AML-193 (cell line): Measurements from ENCODE around the gene MAFB.

Experiments used
- DNase-seq, 2 experiments: peaks; one replicate each; lab custom pipeline; 2025; lab: John Stamatoyannopoulos, UW

The MAFB gene

DNA sequence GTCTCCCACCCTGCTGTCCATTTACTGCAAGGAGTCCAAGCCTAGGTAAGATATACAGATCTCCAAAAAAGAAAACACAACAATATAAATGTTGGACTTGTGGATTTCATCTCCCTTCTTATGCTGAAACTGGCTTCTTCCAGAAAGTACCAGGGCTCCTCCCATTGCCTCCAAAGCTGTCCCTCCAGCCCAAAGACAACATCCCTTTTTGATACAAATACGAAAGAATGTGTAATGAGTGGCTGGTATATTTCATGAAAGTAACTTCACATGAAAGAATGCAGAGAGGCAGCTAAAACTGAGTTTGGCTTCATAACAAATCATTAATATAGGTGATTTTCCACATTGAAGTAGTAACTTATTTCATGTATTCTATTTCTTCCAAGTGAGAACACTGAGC is 7.9 kb downstream of the MAFB start:
- no peak for DNase-seq

DNA sequence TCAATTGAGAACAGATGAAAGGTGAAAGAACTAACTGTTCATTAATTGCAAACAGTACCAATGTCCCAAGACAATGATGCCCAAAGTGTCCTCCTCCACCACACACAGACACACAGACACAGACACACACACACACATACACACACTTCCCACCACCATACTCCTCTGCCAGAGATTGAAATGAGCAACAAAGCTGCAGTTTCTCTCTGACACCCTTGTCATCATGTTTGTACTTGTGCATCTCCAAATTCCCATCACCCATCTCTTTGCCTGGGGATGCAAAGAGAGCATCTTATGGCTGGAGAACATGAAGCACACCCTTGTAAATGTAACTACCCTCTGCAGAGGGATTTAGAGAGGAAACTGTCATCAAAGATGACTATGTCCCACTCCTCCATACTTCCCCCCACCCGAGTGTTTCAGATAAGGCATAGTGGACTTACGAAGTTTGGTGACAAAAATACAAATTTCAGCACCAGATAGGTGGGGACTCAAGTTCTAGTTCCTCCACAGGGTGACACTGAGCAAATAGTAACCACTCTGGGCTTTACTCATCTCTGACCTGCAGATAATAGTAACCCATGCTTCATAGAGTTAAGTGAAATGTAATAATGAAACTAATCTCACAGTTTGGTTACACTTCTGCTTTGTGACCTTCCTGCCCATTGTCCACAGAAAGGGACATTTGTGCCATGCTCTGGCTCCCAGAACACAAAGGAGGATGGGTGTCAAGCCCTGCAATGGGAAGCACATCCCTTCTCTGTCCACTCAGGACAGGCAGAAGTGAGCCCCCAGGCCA is 8.7 kb downstream of the MAFB start:
- DNase-seq, result no peak

DNA sequence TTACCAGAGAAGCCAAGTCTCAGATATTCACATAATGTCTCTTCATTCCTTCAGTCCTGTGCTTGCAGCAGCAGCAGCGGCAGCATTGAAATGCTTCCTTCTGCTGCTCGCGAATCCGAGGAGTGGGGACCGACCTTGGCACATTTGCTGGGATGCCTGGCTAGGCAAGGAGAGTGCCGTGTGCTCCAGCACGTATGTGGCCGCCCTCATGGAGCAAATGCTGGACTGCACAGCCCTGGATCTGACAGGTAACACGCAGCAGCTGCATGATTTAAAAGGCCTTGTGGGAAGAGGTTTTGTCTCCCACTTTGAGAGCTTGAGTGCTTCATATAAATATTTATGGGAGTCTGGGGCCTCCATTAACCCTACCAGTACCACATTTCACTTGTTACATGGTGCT is 9.9 kb downstream of the MAFB start:
- DNase-seq, result no peak

DNA sequence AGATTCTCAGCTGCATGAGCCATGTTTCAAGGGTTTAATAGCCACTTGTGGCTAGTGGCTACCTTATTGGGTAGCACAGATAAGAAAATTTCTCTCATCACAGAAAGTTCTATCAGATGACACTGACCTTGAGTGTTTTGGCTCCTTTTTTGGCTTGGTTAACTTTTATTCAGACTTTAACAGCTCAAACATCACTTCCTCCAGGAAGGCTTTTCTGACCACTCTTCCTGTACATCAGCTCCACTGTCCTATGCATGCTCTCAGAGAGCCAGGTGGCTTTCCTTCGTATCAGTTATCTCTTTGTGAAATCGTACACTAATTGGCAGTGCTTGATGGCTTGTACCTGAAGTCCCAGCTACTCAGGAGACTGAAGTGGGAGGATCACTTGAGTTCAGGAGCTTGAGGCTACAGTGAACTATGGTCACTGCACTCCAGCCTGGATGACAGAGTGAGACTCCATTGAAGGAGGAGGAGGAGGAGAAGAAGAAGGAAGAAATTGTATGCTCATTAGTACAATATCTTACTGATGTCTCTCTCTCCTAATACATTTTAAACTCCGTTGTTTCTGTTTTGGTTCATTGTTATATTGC is 10.7 kb downstream of the MAFB start:
- DNase-seq, result no peak

DNA sequence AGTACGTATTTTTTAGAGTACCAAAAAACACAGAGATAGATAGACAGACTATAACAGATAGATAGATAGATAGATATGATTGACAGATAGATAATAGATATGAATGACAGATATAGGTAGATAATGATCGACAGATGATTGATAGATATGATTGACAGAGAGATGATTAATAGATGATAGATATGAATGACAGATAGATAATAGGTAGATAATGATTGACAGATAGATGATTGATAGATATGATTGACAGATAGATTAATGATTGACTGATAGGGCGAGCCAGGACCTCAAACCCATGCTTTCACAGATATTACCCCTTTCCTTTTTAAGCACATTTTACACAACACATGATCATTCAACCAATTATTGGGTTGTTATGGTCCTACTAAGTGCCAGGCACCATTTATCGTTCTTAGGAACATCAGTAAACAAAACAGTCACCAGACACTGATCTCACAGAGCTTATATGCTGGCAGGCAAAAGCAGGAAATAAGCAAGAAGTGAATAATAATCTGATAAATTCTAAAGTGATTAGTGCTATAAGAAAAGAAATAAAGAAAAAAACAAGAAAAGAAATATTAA is 11.6 kb downstream of the MAFB start:
- no peak for DNase-seq

DNA sequence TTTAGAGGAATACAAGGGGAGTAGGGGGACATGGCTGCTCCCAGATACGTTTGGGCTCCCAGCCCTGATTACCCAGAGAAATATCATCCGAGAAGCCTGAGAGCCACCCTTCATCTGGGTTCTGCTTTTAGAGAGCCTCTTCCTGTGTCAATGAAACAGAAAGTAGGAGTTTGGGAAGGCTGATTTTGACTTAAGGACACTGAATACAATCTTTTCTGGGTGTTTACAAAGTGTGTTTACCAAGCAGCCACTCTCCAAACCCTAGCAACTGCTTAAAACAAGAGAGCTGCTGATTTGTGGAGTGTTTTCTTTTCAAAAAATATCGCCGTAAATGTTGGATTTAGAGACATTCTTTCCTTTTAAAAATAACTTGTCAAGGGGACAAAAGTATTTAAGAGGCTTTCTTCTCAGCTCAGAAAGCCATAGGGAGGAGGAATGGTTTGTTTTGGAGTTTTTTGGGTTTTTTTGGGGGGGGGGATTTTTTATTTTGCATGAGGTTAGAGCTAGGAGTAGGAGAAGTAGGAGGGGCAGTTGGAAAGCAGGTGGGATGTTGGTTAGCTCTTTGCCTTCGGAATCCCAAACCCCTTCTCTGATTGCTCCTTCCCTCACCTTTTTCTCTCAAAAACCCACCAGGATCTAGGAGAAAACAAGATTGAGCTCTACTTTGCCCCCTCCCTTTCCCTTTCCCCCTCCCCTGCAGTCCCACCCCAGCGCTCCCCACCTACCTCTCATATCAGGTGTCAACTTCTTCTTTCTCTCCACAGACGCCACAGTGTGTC is 12.4 kb downstream of the MAFB start:
- no peak for DNase-seq

DNA sequence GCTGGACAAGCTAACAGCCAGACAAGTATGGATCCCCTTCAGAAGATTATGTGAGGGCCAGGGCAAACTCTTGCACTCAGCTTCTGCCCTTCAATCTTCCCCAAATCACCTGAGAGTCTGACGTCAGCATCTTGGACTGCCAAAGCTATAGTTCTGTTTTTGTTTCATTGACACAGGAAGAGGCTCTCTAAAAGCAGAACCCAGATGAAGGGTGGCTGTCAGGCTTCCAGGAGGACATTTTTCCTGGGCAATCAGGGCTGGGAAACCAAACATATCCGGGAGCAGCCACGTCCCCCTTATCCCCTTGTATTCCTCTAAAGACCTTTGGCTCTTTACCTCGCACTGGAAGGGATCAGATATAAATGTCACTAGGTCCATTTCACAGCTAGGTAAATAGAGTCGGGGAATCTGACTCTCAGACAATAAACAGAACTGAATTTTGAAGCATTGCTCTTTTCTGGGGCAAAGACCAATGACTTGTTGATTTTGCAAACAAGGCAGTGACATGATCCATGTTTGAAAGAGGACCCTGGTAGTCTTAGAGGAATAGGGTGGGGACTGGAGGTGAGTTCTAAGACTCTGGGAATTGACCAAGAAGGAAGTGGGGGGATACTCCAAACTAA is 13.3 kb downstream of the MAFB start:
- no peak for DNase-seq

DNA sequence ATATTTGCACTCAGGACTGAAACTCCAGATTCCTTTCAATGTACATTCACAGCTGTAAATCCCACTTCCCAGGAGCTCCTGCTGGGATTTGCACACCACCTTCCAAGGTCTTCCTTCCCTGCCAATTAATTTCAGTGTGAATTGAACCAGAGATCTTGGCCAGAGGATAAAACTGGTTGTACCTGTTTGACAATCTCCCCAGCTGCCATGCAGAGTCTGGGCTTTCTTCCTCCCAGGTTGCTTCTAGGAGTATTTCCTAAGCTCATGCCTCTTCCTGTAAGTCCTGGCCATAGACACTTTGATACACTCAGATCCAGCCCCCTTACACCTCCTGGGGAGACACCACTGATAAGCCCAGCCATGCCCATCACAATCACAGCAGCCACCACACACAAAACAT is 15.6 kb downstream of the MAFB start:
- DNase-seq, result no peak

DNA sequence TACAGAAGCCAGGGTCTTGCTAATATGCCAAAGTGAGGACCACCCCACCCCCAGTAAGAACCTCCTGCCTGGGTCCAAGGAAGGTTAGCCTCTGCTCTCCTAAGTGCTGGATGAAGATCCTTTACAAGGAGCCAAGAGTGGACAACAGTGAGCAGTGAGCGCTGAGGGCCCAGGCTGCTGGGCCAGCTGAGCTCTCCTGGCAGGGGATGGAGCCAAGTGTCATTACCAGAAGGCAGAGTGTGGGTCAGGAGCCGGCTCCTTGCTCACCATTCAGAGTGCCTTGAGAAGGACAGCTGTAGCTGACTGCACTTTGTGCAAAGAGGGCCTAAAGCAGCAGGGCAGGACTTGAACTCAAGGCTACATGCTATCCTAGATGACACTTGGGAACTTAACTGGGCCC is 16.9 kb downstream of the MAFB start:
- DNase-seq, result no peak

DNA sequence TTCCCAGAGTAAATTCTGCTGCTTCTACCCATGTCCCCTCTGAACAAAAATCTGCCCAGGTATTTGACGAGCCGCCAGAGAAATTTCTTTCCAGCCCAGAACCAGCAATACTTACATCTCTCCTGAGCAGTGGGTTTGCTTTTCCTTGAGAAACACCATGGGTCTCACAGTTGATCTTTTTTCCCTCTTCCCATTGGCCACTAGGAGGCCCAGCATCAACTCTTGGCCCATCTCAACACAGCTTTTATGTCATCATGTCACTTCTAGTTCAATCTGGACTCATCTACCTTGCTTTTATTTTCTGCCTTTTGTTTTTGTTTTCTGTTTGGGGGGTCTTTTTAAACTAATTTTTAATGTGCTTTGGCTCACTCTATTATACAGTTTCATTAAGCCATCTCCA is 18.8 kb downstream of the MAFB start:
- no peak for DNase-seq

DNA sequence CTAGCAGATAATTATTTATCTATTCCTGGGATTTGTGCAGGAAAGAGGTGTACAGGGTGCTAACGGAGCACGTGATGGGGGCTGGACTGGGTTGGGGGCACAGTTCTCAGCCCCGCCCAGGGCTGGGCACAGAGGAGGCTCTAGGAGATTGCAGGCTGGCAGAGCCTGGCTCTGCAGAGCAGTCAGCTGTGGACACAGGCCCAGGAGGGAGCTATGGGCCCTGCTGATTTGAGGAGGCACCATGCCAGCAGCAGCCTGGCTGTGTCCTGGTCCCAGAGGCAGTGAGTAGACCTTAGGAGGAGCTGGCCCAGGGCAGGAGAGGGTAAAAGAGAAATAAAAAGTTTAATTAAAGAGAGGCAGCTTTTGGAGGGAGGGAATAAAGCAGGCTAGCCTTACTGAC is 19.3 kb downstream of the MAFB start:
- DNase-seq, result no peak

DNA sequence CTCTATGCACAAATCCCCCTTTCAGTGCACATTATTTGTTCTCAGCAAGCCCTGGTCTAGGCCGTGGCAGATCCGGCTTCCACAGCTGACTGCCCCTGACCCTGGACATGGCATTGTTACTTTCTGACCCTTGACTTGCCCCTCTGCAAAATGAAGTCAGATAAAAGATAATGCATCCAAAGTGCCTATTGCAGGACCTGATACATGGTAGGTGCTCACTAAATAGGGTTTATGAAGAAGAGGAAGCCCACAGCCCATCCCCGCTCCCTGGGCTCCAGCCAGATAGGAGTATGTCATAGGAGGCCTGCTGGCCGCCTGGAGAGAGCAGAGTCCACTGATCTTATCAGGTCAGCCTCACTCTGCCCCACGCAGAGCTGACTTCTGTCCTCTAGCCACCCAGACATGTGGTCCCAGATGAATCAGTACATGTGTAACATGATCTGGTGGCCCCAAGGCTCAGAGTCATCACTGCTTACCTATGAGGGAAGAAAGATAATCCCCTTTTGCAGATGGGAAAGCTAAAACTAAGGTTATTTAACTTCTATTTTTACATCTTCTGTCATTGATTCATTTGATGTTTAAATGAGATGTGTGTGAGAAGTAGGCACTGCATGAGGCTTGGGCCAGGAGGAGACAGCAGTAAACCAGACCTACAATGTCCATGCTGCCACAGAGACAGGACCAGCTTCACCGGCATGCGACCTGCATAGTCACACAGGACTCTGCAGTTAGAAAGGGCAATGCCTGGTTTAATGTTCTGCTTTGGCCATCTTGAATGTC is 20.4 kb downstream of the MAFB start:
- no peak for DNase-seq

DNA sequence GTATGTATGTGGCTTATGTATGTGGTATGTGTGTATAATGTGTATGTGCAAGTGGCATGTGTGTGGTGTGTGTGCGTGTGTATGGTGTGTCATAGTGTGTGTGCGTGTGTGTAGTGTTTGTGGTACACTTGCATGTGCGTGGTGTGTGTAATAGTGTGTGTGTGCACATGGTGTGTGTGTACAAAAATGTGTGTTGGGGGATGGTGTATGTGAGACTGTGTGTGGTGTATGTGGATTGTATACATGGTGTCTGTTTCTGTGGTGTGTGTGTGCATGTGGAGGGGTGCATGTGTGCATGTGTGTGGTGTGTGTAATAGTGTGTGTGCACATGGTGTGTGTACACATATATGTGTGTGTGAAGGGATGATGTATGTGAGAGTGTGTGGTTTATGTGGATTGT is 21.5 kb downstream of the MAFB start:
- DNase-seq, result no peak

DNA sequence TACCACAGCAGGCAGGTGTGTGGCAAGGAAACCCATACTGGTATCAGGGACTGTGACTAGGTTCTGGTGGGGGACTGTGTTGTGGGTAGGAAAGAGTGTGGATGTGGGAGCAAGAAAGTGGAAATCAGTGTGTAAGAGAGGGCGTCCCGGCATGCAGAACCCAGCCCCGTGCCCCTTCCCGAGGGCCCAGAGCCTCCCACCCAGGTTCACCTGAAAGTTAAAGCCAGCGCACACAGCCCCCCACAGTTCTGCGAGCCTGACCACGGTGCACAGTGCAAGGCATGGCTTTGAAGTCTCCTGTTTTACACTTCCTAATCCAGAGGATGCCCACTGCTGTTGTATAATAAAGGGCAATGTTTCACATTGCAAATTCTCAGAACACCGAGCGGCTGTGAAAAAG is 22.7 kb downstream of the MAFB start:
- DNase-seq, result no peak

DNA sequence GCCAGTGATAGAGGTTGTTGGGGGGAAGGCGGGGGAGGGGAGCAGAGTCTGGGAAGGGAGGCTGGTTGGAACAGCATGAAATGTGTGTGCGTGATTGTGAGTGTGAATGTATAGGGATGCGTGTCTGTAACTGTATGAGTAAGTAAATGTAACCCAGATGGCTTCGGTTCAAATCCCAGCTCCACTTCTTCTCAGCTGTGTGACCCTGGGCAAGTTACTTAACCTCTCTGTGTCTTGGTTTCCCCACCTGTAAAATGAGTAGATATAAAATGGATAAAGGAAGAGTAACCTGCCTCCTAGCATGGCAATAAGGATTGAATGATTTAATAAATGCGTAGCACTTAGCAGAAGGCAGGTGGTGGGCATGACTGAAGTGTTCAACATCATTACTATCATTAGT is 24.1 kb downstream of the MAFB start:
- DNase-seq, result no peak

DNA sequence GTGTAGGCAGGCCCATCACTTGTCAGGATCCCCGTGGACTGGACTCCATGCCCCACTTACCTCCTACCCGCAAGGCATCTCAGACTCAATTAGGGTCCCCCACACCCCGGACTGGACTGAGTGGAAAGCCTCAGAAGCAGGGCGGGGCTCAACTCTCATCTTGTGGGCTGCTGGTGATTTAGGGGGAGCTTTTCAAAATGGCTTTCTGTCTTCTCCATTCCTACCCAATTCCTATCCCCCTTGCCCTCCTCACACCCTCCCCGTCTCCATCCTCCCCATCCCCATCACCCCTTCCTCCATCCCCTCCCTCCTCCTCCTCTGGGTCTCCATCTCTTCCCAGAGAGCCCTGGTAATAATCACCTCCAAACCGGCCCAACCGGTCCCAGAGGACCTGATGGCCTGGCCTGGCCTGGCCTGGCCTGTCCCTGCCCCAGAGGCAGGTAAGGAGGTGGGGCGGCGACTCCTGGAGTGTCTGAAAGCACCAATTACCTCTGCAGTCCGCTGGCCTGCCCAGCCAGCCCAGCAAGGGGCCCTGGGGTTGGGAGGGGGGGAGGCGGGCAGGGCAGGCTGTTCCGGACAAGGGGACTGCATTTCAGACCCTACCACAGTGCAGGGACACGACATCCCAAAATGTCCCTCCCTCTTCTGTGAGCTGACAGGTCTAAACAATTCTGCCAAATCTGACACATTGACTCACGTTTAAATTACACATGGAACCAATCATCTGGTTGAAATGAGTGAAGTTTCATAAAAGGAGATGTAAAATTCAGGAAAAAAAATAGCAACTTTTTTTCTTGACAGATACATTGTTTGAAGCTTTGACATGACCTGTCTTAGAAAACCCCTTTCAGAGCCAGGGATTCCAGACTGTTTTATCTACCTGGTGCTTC is 24.8 kb downstream of the MAFB start:
- no peak for DNase-seq

DNA sequence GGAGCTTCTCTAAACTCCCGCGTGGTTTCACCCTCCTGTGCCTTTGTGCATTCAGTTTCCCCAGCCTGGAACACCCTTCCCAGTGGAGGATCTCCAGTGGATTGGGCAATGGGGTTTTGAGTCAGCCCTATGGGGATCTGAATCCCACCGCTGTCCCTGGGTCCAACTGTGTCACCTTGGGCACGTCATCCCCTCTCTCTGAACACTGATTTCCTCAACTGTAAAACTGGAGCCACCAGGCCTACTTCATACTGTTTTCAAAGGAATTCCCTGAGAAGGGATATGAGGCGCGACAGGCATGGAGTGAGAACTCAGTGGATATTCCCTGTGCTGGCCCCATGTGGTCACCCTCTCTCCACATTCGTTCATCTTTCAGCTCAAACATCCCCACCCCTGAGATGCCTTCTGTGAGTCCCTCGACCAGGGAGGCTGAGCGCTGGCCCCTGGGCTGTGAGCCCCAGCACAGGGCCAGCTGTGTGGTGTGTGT is 25.7 kb downstream of the MAFB start:
- DNase-seq, result no peak

DNA sequence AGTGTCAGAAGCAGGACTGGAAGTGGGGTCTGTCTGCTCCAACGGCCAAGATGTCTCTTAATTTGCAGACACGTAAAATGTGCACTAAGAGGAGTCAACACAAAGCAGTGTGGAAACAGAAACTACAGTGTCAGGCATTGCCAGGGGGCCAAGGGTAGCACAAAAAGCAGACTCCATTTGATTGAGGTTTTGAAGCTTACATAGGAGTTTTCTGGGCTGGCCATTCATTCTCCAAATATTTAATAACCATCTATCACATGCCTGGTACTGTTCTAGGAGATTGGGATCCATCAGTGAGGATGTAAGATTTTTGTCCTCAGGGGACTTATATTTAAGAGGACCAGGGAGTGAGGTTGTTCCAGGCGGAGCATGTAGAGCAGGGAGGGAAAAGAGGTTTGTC is 29.5 kb downstream of the MAFB start:
- no peak for DNase-seq

DNA sequence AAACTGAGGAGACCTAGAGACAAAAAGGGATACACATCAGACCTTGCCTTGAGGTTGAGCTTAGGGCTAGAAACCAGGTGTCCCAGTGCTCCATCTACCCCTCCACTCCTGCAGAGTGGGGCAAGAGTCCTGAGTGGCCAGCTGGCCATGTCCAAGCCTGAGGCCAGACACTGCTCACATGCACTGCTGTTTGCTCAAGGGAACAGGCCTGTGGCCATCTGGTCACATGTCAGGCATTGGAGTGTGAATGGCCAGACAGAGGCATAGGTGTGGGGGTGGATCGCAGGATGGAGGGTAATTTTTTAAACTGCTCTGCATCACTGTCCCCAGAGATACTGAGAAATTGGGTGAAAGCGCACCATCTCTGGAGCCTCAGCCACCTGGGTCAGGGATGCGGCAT is 30.5 kb downstream of the MAFB start:
- no peak for DNase-seq

DNA sequence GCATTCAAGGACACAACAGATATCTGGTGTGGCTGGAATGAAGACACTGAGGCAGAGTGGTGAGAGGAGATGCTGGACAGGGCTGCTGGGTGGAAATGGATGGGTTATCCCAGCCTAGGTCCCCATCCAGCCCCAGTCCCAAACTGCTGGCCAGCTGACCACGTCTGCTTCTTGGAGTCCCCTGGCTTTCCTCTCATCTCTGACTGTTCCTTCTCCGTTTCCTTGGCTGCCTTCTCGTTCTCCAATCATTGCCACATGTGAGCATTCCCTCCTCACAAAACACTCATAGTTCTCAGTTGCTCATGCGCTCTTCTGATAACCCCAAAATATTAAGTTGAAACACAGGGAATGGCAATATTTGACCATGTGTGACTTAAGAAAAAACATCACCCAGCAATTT is 31.5 kb downstream of the MAFB start:
- no peak for DNase-seq
